ENCODE data around the gene ASB6.

ASB6 gene, protein sequence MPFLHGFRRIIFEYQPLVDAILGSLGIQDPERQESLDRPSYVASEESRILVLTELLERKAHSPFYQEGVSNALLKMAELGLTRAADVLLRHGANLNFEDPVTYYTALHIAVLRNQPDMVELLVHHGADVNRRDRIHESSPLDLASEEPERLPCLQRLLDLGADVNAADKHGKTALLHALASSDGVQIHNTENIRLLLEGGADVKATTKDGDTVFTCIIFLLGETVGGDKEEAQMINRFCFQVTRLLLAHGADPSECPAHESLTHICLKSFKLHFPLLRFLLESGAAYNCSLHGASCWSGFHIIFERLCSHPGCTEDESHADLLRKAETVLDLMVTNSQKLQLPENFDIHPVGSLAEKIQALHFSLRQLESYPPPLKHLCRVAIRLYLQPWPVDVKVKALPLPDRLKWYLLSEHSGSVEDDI

DNA sequence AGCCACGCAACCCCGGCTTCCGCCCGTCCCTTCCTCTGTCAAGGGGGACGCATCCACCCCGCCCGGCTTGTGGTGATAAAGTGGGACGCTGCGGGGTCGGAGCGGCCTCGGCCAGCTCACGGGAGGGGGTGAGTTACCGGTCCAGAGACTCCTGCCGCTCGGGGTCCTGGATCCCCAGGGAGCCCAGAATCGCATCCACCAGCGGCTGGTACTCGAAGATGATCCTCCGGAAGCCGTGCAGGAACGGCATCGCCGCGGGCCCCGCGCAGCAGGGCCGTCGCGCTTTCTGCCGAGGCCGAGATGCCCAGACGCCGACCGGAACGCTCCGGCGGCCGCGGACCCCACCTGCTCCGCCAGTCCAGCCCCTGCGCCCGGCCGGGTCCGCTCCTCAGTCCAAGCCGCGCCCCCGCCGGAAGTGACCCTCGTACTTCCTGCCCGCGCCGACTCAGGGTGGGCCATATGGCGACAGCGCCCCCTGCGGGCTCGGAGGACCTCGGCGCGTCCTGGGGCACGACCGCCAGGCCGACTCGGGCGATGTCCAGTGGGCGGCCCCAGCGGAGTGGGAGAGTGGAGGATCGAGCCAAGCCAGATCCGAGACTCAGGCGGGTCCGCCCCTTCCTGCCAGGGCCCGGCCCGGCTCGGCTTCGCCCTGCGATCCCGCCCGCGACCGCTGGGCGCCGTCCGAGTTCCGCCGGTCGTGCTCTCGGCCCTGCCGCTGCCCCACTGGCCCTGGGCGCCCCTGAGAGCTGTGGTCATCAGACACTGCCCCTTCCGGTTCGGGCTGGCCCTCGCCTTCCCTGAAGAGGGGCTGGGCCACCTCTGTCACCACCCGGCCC lies at the start of gene ASB6:
Gene ASB6 (minus strand): TSS at position 402 of the 836 bp plus-strand sequence. CDS start 152 bp downstream, at position 250.
- DNase-seq = peak; percentile 99

DNA sequence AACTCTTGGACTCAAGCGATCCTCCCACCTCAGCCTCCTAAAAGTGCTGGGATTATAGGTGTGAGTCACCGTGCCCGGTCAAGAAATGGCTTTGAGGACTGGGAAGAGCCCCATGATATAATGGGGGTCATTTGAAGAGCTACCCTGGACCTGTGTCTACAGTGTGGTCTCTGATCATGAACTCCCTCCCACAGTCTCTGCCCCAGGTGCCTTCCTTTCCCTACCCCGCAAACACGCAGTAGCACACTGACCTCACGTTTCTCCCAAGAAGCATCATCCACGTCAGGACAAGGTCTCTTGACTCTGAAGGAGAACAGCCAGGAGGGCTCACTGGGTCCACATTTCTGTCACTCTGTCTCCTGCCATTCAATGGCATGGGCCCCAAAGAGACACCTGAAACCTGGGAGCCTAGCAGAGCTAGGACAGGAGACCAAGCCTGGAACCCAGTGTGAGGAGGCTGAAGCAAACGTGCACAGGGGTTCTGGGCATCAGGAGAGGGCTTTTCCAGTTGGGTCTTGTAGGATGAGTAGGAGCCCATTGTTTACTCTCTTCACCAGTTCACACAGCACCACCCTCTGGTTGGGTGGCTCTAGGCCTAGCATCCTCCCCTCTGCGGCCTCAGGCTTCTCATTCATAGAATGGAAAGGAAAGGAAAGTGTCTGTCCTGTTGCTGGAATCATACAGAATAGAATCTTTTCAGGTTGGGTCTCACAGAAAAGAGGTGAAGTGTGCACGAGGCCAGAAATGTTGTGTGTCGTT lies 46.5 kb upstream of the ASB6 start:
- DNase-seq = no peak

DNA sequence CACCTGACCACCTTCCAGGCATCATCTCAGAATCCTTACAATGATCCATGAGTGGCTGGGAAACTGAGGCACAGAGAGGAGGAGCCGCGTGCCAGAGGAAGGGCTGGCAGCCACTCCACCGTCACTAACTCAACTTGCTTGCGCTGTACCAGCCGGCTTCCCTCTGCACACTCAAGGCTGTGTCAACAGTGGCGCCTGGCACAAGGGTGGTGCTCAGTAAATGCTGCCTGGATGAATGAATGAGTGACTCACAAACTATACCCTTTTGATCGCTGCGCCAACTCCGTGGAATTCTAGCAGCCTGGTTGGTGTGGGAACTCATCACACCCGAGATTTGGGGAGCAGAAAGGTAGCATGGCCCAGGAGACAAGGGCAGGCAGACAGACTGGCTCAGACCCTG lies 45.4 kb upstream of the ASB6 start:
- no peak for DNase-seq

DNA sequence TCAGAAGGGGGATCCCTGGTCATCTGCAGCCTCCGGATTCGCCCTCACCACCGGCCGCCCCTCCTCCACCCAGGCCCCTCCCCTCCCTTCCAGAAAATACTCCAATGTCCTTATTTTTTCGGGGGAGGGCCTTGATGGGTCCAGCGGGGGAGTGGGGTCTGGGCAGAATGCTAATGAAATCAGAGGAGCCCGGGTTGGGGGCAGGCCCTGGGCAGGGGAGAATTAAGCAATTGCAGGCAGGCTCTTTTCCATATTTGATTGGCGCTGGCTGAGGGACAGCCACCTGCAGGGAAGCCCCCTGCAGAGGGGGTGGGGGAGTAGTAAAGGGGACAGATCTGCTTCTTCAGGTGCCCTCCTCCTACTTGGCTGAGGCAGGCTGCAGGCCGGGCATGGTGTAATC lies 44.8 kb upstream of the ASB6 start:
- DNase-seq = no peak

DNA sequence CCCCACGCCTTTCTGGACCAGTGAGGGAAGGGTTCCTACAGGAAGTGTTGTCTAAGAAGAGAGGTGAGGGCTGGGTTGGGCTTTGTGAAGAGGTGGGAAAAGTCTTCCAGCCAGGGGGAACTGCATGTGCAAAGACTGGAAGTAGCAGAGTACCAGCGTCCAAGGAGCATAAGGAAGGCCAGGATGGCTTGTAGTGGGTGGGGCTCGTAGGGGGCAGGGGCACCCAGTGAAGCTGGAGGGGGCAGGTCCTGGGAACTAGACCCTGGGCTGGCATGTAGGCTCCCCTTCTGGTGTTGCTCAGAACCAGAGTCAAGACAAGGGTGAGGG lies 43.9 kb upstream of the ASB6 start:
- DNase-seq = no peak

DNA sequence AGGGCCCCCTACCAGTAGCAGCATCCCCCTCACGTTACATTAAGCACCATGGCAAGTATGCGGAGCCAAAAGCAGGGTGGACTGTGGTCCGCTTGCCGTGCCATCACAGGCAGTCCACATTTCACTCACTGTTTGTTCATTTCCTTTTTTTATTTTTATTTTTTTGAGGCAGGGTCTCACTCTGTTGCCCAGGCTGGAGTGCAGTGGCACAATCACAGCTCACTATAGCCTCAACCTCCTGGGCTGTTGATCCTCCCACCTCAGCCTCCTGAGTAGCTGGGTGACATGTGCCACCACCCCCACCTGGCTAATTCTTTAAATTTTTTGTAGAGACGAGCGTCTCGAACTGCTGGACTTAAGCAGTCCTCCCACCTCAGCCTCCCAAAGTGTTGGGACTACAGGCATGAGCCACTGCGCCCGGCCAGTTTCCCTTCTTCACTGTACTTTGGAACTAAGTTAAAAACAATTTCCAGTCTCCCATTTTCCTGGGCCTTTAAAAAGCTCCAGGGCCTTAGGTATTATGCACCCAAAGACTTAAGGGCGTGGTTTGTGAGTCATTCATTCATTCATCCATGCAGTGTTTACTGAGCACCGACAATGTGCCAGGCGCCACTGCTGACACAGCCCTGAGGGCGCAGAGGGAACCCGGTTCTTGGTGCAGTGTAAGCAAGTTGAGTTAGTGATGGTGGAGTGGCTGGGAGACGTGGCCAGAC lies 43.4 kb upstream of the ASB6 start:
- no peak for DNase-seq

DNA sequence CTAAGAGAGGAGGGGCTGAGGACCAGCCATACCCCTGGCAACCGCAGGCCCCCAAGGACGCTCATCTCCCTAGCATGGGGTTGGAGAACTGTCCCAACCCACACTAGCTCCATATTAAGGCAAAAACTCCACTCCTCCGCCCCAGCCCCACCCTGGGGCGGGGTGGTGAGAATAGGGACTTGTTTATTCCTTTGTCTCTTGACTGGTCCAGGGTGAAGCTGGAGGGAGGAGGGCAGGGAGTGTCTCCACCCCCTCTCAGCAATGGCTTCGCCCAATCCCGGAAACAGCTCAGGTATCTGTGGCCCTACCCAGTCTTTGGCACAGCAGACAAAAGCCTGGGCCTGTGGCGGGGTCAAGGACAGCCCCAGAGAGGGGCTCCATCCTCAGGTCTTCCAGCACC lies 40.4 kb upstream of the ASB6 start:
- DNase-seq = no peak

DNA sequence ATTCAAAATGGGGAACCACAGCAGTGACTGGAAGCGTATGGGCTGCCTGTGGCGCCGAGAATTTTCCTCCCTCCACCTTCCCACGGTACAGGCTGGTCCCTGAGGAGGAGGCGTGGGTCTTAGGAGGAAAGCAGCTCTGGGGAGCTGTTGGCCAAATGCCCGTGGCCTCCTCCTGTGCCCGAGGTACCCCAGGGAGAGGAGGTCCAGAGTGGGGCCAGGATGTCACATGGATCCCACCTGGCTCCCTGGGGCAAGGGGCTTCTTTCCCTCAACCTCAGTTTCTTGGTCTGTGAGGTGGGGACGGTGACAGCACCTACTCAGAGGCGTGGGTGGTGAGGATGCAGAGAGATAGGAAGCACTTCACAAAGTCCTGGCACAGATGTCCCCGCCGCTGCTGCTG lies 40.0 kb upstream of the ASB6 start:
- no peak for DNase-seq

DNA sequence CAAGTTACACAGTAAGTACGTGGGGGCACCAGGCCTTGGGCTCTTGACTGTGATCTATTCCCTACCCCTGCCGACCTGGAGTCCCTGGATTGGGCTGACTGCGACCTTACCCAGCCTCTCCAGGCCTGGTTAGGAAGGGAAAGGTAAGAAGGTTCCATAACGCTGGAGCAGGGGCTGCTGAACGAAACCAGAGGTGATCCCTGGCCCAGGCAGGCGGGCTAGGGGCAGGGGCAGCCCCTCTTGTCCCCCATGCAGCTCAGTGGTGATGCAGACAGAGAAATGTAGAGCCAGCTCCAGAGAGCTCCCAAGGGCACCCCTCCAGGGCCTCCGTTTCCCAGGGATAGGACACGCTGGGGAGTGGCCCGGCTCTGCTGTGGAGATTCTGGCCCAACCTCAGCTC lies 37.6 kb upstream of the ASB6 start:
- DNase-seq = no peak

DNA sequence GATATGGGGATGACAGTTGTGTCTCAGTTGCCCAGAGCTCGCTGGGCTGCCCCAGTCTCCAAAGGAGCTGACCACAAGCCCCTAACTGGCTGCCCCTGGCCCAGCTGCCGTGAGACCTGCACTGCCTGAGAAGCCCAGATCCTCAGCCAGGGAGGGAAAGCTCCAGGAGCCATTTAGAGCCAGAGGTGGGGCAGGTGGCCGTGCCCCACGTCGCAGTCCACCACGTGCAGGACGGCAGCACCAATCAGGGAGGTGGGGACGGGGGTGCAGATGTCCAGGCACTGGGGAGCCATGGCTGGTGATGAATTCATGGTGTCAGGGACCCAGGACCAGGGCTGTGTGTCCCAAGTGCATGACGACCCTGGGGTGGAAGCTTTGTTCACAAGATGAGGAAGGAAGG lies 36.9 kb upstream of the ASB6 start:
- no peak for DNase-seq

DNA sequence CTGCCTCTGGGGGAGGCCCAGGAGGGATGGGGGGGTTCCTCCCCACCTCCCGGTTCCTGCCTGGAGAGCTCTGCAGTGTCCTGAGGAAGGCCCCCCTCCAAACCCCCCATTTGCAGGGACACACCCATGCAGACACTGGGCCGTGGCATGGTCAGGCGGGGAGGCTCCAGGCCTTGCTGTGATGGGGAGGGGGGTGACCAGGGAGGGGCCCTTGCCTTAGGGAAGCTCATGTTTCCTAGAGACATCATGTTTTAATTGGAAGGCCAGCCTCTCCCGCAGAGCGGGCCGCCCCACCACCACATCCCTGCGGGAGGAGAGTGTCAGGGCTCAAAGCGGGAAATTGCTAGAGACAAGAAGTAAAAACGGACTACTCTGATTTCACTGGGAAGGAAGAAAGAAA lies 35.5 kb upstream of the ASB6 start:
- no peak for DNase-seq

DNA sequence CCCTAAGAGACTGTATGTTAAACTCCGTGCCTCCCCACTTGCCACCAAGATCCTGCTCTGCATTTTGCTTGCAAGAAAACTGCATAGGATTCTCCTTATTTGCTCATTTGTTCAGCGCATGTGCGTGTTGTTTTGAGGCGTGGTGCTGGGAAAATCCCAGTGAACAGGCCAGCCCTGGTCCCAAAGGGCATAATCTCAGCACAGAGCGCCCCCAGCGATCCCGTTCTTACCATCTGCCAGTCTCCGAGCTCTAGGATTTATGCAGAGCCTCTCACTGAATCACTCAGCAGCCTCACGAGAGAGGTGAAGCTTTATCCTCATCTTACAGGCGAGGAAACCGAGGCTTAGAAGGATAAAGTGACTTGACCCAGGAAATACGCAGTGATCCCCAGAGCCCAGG lies 35.0 kb upstream of the ASB6 start:
- DNase-seq = no peak

DNA sequence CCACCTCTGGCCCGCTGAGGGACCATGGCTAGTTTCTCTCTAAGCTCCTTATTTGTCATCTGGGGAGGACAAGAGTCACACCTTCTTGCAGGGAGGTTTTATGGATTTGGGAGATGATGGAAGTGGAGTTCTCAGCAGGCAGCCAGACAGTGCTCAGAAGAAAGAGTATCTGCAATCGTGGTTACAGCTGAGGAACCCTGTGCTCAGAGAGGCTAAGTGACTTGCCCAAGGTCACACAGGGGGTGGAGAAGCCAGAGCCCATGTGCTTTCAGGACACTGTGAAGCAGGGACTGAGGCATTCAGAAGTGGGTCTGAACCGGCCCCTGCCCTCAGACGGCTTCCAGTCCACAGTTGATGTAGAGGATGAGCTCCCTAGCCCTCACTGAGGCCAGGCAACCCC lies 34.3 kb upstream of the ASB6 start:
- DNase-seq = no peak

DNA sequence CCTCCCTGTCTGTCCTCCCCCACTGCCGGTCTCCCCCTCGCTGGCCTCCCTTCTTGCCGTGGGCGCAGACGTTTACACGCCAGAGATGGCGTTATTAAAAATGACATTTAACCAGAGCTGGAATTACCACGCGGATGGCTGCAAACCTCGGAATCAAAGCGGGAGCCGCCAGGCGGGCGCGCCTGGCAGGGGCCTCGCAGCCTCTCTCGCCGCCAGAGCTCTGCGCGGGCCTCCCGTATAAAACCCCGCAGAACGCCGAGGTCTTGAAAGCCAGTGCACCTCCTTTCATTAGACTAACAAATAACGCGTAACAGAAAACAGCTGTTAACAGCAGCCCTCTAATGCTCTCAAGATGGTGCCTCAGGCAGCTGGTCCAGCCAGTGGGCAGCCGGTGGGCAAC lies 33.7 kb upstream of the ASB6 start:
- DNase-seq = no peak

DNA sequence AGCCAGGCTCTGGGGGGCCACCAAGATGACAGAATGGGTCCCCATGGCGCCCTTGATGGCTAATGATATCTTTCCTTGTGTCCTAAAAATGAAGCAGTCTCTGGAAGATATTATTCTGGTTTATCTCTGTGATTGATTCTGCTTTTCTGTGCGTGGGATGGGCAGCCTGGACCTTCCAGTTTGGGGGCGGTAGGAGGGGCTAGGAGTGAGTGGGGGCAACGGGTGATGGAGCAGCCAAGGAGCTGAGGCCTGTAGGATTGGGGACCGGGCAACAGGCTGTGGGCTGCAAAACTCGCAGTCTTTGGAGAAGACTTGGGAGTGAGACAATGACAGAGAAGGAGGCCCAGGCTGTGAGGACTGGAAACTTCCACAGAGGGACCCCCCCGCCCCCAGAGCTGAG lies 32.3 kb upstream of the ASB6 start:
- DNase-seq = no peak

DNA sequence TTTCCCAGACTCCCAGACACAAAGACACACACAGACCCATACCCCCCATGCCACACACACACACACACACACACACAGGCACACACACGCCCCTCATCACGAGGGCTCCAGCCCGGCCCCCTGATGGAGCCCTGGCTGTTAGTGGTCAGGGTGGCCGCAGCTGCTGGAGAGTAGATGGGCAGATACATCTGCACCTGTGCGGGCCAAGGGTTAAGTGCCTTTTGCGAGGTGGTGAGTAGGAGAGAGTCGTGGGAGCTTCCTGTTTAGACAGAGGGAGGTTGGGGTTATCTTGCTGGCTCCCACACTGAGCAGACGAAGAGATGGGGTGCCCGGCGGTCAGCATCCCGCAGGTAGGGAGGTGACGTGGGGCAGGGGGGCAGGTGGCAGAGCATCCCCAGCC lies 31.7 kb upstream of the ASB6 start:
- no peak for DNase-seq

DNA sequence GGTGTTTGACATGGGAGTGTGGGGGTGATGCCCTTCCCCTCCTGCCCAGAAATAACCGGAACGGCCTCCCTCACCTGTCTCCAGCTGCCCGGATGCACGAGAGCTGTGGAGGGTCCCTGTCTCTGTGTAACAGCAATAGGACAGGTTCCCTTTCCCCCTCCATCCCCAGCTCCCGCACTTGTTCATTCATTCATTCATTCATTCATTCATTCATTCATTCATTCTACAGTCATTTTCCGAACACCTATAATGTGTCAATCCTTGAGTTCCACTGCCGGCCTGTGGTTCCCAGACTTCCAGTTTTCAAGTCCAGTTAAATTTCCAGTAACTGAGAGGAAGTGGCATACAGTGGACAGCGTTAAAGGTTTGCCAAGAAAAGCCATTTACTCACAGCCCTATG lies 30.8 kb upstream of the ASB6 start:
- no peak for DNase-seq

DNA sequence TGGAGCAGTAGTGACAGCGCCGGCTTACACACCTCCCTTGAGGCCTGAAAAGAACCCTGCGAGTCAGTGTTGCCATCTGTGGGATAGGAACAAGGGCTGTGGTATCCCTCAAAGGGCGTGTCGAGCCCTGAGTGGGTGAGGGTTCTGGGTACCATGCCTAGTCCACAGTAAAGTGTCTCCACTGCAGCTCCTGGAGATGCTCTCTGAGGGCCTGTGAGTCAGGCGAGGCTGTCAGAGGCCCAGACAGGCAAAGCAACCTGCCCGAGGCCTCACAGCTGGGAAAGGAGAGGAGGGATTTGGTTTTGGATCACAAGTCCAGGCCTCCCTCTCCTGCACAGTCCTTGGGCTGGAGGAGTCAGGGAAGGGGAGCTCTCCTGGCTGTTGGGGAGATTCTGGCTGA lies 29.6 kb upstream of the ASB6 start:
- DNase-seq = no peak

DNA sequence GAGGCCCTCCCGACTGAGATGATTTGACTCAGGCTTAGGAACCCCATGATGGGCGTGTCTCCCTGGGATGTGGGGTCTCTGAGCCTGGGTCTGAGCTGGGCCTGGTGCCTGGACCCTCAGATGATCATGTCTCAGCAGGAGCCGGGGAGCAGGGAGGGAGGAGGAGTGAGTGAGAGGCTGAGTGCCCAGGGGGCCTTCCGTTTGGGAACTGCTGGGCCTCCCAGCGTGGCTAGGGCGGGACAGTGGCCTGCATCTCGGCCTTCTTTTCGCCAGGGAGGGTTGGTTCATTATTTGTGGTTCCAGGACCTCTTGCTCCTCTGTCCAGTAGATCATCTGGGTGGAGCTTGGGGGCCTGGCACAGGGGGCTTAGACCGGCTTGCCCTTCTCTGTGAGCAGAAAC lies 29.1 kb upstream of the ASB6 start:
- no peak for DNase-seq

DNA sequence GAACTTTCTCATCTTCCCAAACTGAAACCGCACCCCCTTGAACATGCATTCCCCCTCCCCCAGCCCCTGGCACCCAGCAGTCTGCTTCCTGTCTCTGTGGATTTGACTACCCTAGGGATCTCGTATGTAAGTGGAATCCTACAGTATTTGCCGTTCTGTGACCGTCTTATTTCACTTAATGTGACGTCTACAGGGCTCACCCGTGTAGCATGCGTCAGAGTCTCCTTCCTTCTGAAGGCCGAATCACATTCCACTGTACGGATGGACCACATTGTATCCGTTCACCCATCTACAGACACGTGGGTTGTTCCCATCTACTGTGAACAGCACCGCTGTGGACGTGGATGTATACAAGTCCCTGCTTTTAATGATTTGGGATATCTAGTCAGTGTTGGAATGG lies 28.0 kb upstream of the ASB6 start:
- no peak for DNase-seq

DNA sequence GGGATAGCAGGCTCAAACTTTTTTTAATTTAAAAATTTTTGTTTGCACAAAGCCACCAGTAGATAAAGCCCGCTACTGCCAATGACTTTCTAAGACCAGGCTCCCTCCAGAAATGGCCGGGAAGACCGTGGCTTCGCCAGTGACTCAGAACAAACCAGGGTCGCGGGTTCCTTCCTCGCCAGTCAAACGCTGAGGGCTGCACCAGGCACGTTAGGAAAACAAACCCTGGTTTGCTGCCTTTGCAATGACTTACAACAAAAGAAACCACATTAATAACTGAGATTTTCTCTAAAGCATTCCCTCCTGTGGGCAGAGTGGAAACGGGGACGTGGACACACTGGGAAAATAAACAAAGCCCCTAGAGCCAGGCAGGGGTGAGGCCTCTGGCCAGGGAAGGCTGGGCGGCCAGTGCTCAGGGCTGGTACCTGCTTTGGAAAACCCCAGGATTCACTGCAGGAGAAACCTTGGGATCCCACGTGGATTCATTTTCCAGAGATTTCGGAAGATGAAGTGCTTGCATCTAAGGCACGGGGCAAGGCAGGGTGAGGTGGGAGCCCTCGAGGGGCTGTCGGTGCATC lies 27.3 kb upstream of the ASB6 start:
- no peak for DNase-seq

DNA sequence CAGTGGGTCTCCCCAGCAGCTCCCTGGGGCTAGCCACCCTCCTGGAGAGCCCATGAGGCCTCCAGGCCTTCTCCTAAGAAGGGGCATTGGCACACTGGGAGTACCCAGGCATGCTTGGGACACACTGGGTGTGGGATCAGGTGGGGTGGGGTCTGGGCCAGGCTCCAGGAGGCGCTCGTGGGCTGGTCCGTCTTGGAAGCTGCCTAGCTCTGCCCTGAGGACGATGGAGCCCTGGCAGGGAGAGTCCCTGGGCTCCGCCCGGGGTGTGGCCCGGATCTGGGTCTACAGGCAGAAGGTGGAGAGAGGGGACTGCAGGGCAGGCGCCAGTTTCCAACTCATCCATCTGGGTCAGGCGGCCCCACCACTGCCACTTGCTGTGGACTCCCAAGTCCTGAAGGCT lies 25.9 kb upstream of the ASB6 start:
- DNase-seq = no peak

DNA sequence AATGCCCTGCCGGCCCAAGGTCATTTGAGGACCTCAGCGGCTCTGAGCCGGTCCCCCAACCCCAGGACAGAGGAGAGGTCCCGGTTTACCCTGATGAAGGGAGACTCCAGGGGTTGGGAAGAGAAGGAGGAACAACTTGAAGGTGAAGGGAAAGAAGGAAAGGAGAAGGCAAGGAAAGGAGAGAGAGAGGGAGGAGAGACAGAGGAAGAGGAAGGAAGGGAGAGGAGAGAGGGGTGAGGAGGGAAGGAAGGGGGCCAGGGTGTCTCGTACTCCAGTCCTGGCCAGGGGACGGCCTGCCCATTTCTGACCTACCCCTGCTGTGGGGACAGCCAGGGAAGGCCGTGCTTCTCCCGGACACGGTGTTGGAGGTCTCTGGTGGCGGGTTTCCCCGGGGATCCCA lies 25.4 kb upstream of the ASB6 start:
- DNase-seq = no peak
